BLaER1 treated with 17β-estradiol and CSF1 and Interleukin-3, amounts not matched to agents 10 nM and 100 nM (cell line): Measurements from ENCODE around the gene GRID1.

Experiments
- H3K27ac ChIP-seq, 11 experiments: shearing (Covaris generic); formaldehyde crosslinking; 2 replicates each; pipeline ENCODE4 v1.8.1; 2022
- H3K27me3 ChIP-seq, 11 experiments: shearing (Covaris generic); formaldehyde crosslinking; 2 replicates each; pipeline ENCODE4 v1.8.1; 2022
- H3K36me3 ChIP-seq, 11 experiments: shearing (Covaris generic); formaldehyde crosslinking; 2 replicates each; pipeline ENCODE4 v1.8.1; 2022
- H3K4me1 ChIP-seq, 10 experiments: shearing (Covaris generic); formaldehyde crosslinking; 2 replicates each; pipeline ENCODE4 v1.8.1; 2022
- H3K4me2 ChIP-seq, 11 experiments: shearing (Covaris generic); formaldehyde crosslinking; 2 replicates each; pipeline ENCODE4 v1.8.1; 2022
- H3K4me3 ChIP-seq, 10 experiments: shearing (Covaris generic); formaldehyde crosslinking; 2 replicates each; pipeline ENCODE4 v1.8.1; 2022
- H3K9ac ChIP-seq, 11 experiments: shearing (Covaris generic); formaldehyde crosslinking; 2 replicates each; pipeline ENCODE4 v1.8.1; 2022
- H3K9me3 ChIP-seq, 11 experiments: shearing (Covaris generic); formaldehyde crosslinking; replicated peaks in 1 of 11; 2 replicates each; pipeline ENCODE4 v1.8.1; 2022
- H4K20me1 ChIP-seq, 11 experiments: shearing (Covaris generic); formaldehyde crosslinking; 2 replicates each; pipeline ENCODE4 v1.8.1; 2022
- Cebpa-rat ChIP-seq, 11 experiments: shearing (Covaris generic); IDR thresholded peaks; 2 replicates each; pipeline ENCODE4 v1.8.1; 2022

The GRID1 gene

DNA sequence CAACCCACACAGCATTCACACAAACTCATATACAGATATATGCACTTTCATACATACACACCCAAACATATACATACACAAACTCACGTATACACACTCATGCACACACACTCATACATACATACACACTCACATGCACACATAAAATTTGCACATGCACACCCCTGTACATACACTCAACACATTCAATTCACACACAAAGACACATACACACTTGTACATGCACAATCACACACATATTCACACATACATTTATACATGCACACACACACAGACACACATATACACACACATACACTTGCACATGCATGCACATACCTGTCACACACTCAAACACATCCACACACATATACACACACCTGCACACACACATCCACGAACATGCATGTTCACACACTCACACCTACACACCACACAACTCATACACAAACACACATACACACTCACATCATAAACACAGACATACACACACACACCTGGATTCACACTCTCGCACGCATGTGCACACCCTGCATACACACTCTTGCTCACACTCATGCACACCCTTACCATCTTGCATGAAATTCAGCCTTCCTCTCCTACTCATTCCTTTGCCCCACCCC, 451.2 kb downstream of the GRID1 start:
- TF ChIP-seq Cebpa-rat (IDR thresholded peaks at IDR 0.05): no peak
- peaks cover 0 to 57% (median 50%) of the 10 kb centered on the region in 10 experiments; a peak in 16 of 20 replicates for H3K4me1 ChIP-seq
- H3K9ac ChIP-seq: no peak overlapping the region

DNA sequence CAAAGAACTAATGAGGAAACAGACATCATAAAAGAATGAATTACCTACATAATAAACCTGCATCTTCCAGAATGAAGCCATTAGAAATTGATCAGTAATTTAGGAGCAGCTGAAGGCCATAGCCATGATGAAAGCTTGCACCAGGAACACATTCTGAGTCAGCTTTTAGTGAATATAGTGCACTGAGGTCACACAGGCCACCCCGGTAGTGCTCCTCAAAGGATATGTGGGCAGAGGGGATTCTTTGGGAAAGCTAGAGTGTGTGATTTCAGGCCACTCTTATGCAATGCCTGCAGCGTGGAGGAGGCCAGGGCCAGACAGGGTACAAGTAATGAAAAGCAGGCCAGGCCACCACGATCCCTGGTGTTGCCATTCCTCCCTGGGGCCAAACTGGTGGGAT, 451.9 kb downstream of the GRID1 start:
- H3K36me3 ChIP-seq: no peaks in the 10 kb centered on the region
- H4K20me1 ChIP-seq: peaks cover 0 to 3% (median 0%) of the 10 kb centered on the region in 11 experiments; a peak in 2 of 22 replicates
- H3K27ac ChIP-seq: no peak overlapping the region
- no peaks in the 10 kb centered on the region for H3K27me3 ChIP-seq
- no peak overlapping the region for H3K4me2 ChIP-seq
- TF ChIP-seq Cebpa-rat (IDR thresholded peaks at IDR 0.05): no peak
- peaks cover 0 to 51% (median 44%) of the 10 kb centered on the region in 10 experiments; a peak in 16 of 20 replicates for H3K4me1 ChIP-seq
- H3K4me3 ChIP-seq: no peak overlapping the region
- no peaks in the 10 kb centered on the region for H3K9me3 ChIP-seq
- H3K9ac ChIP-seq: no peak overlapping the region

More for the DNA sequence above, 451.2 kb downstream of the GRID1 start:
- H4K20me1 ChIP-seq: peaks cover 0 to 3% (median 0%) of the 10 kb centered on the region in 11 experiments; a peak in 2 of 22 replicates
- no peaks in the 10 kb centered on the region for H3K9me3 ChIP-seq
- no peak overlapping the region for H3K4me3 ChIP-seq
- H3K36me3 ChIP-seq: no peaks in the 10 kb centered on the region
- H3K27ac ChIP-seq: no peak overlapping the region
- H3K4me2 ChIP-seq: peak overlapping the region in 9 of 11 experiments; percentile 40 to 96 (median 78); a peak in 18 of 22 replicates
- H3K27me3 ChIP-seq: no peaks in the 10 kb centered on the region

DNA sequence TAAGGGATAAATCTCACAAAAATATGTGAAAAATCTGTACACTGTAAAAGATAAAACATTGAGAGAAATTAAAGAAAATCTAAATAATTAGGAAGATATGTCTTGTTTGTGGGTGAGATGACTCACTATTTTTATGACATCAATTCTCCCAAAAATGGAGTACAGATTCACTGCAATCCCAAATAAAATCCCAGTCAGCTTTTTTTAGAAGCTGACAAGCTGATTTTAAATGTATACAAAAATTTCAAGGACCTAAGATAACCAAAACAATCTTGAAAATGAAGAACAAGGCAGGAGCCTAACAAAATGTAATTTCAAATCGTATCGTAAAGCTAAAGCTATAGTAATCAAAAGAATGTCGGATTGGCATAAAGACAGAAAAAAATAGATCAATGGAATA, 458.1 kb downstream of the GRID1 start:
- Histone ChIP-seq H3K9ac (no peak overlapping the region), H3K4me2 (no peak overlapping the region), H4K20me1 (no peaks in the 10 kb centered on the region), H3K9me3 (no peaks in the 10 kb centered on the region), H3K4me3 (no peak overlapping the region), H3K4me1 (peaks cover 0 to 4% (median 0%) of the 10 kb centered on the region in 10 experiments; a peak in 1 of 20 replicates), H3K27ac (no peak overlapping the region), H3K36me3 (no peaks in the 10 kb centered on the region), H3K27me3 (no peaks in the 10 kb centered on the region)
- no peak for TF ChIP-seq Cebpa-rat (IDR thresholded peaks at IDR 0.05)

DNA sequence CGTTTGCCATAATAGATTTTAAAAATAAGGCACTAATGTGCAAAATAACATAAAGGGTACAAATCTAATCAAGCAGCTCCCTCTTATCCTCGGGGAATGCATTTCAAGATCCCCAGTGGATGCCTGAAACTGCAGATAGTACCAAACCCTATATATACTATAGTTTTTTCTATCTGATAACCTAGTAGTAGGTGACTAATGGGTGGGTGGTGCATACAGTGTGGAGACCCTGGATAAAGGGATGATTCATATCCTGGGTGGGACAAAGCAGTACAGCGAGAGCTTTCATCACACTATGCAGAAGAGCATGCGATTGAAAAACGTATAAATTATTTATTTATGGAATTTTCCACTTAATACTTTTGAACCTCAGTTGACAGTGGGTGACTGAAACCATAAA, 464.5 kb downstream of the GRID1 start:
- TF ChIP-seq Cebpa-rat (IDR thresholded peaks at IDR 0.05): no peak
- no peak overlapping the region for H3K9ac ChIP-seq
- H3K27ac ChIP-seq: no peak overlapping the region
- no peaks in the 10 kb centered on the region for H3K4me1 ChIP-seq
- H4K20me1 ChIP-seq: no peaks in the 10 kb centered on the region
- no peaks in the 10 kb centered on the region for H3K27me3 ChIP-seq
- no peak overlapping the region for H3K4me2 ChIP-seq
- H3K9me3 ChIP-seq: no peaks in the 10 kb centered on the region
- H3K4me3 ChIP-seq: no peak overlapping the region
- no peaks in the 10 kb centered on the region for H3K36me3 ChIP-seq

DNA sequence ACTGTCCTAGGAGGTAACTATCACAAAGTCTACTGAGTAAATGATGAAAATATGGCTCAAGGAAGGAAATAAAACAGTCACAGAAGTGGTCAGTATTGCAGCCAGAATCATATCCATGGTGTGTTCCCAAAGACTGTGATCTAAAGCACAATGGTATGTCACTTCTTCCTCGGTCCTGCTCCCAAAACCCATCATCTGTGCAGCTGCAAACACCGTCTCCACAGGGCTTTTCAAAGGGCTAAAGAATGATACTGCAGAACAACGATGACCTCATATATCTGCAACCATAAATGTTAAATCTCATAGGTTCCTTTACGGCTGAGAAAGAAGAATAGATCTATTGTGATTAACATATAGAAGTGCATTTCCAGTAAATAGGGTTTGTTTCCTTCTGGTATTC, 465.0 kb downstream of the GRID1 start:
- no peak for TF ChIP-seq Cebpa-rat (IDR thresholded peaks at IDR 0.05)
- Histone ChIP-seq H4K20me1 (no peaks in the 10 kb centered on the region), H3K9me3 (no peaks in the 10 kb centered on the region), H3K4me1 (no peaks in the 10 kb centered on the region), H3K4me3 (no peak overlapping the region), H3K36me3 (no peaks in the 10 kb centered on the region), H3K4me2 (no peak overlapping the region), H3K27ac (no peak overlapping the region), H3K27me3 (no peaks in the 10 kb centered on the region), H3K9ac (no peak overlapping the region)

DNA sequence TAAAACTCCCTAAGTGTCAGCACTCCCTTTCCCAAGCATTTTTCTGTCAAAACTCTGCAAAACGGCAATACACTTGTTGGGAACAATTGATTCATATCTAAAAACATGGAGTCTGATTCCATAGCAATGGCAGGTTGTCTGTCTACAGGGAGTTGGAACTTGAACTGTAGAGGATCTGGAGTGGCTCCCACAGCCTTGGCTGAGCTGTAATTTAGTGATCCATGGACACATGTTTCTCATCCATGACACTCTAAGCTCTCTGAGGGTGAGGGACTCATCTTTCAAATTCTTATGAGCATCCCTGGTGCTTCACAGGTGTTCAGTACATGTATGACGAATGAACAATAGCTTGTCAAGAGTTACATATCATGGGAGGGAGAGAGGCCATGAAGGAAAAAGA, 466.1 kb downstream of the GRID1 start:
- no peaks in the 10 kb centered on the region for H3K9me3 ChIP-seq
- H3K4me2 ChIP-seq: no peak overlapping the region
- H3K4me3 ChIP-seq: no peak overlapping the region
- H3K27ac ChIP-seq: no peak overlapping the region
- TF ChIP-seq Cebpa-rat (IDR thresholded peaks at IDR 0.05): no peak
- no peaks in the 10 kb centered on the region for H3K4me1 ChIP-seq
- no peaks in the 10 kb centered on the region for H3K27me3 ChIP-seq
- H3K36me3 ChIP-seq: no peaks in the 10 kb centered on the region
- no peak overlapping the region for H3K9ac ChIP-seq
- no peaks in the 10 kb centered on the region for H4K20me1 ChIP-seq

DNA sequence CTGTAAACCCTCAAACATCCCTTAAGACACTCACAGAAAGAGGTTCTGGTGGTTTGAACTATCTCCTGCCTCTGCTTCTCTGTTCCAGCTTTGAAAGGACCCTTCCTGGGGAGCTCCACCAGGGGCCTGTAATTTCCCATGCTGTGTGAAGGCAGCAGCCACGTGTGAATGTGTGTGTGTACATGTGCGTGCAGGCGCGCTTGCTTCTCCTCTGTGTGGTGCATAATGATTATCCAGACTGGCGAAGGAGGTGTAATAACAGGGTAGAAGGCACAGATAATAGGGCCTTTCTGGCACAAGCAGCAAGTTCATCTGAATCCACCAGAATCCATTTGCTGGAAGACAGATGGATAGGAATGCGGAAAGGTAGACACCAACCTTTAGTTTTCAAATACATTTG, 466.5 kb downstream of the GRID1 start:
- no peaks in the 10 kb centered on the region for H3K9me3 ChIP-seq
- H3K4me1 ChIP-seq: no peaks in the 10 kb centered on the region
- no peak overlapping the region for H3K9ac ChIP-seq
- H3K4me3 ChIP-seq: no peak overlapping the region
- no peaks in the 10 kb centered on the region for H3K27me3 ChIP-seq
- TF ChIP-seq Cebpa-rat (IDR thresholded peaks at IDR 0.05): no peak
- no peaks in the 10 kb centered on the region for H3K36me3 ChIP-seq
- no peak overlapping the region for H3K27ac ChIP-seq
- no peak overlapping the region for H3K4me2 ChIP-seq
- no peaks in the 10 kb centered on the region for H4K20me1 ChIP-seq

DNA sequence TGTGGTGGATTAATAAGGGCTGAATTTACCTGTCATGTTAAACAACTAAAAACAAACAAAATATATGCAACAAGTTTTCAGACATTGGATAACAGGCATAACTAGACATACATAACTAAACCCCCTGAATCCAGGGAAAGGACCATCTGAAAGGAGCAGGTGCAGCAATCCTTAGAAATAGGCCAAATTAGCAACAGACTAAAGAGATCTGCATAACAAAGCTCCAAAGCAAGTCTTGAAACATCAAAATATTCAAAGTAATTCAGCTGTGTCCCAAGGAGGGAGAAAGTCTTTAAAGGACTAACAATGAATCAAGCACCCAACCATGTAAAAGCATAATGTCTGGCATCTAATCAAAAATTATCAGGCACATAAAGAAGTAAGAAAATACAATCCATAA, 475.1 kb downstream of the GRID1 start:
- no peak for TF ChIP-seq Cebpa-rat (IDR thresholded peaks at IDR 0.05)

DNA sequence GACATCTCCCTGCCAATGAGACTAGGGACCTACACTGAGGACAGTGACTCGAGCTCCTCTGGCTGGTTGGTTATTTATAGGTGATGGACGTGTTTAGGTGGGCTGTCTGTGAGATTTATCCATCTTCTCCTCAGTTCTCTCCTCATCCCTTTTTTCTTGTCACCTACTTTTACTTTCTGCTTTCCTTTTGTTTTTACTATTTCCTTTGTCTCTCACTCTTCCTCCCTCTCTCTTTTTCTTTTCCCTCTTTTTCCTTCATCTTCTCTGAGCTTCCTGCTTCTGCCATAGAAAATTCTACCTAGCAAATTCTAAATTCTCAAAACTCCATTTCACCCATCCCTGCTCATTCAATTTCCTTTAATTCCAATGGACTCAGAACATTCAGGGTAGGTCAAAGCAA, 478.0 kb downstream of the GRID1 start:
- Histone ChIP-seq H3K9ac (no peak overlapping the region), H3K4me3 (no peak overlapping the region), H3K27ac (no peak overlapping the region), H3K27me3 (no peaks in the 10 kb centered on the region), H4K20me1 (no peaks in the 10 kb centered on the region), H3K4me1 (peaks cover 6 to 10% (median 8%) of the 10 kb centered on the region in 10 experiments; a peak in 17 of 20 replicates), H3K36me3 (no peaks in the 10 kb centered on the region), H3K9me3 (no peaks in the 10 kb centered on the region), H3K4me2 (no peak overlapping the region)
- TF ChIP-seq Cebpa-rat (IDR thresholded peaks at IDR 0.05): no peak

More for the DNA sequence above, 475.1 kb downstream of the GRID1 start:
- no peak overlapping the region for H3K9ac ChIP-seq
- no peak overlapping the region for H3K4me2 ChIP-seq
- H3K4me1 ChIP-seq: no peaks in the 10 kb centered on the region
- H3K27ac ChIP-seq: no peak overlapping the region
- H3K9me3 ChIP-seq: no peaks in the 10 kb centered on the region
- no peaks in the 10 kb centered on the region for H3K36me3 ChIP-seq
- no peaks in the 10 kb centered on the region for H4K20me1 ChIP-seq
- H3K27me3 ChIP-seq: no peaks in the 10 kb centered on the region
- no peak overlapping the region for H3K4me3 ChIP-seq

DNA sequence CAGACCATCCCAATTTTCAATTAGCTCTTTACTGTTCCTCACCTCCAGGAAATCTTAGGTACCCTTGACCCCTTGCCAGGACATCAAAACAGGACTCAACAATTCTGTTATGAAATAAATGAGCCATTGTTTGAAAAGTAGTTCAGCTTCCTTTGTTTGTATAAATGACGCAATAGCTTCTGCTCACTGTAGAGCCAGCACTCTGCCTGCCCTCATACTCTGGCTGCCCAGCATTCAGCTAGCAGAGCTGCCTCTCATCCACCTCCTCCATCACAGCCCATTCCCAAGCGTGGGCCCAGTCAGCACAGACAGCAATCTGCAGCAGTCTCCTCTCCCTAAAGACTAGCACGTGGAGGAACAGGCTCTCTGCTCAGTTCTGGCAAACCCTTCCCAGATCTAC, 478.6 kb downstream of the GRID1 start:
- no peak overlapping the region for H3K4me3 ChIP-seq
- H3K9ac ChIP-seq: no peak overlapping the region
- no peaks in the 10 kb centered on the region for H3K9me3 ChIP-seq
- H3K27ac ChIP-seq: no peak overlapping the region
- H3K4me2 ChIP-seq: no peak overlapping the region
- H3K4me1 ChIP-seq: peaks cover 6 to 10% (median 8%) of the 10 kb centered on the region in 10 experiments; a peak in 17 of 20 replicates
- no peaks in the 10 kb centered on the region for H3K27me3 ChIP-seq
- H4K20me1 ChIP-seq: no peaks in the 10 kb centered on the region
- H3K36me3 ChIP-seq: no peaks in the 10 kb centered on the region
- peak in 6 of 11 experiments; percentile 19 to 81 (median 38); a peak in 9 of 22 replicates for TF ChIP-seq Cebpa-rat (IDR thresholded peaks at IDR 0.05)
